Left lung (tissue), 10 donors: Measurements from ENCODE around the gene NCOA1. TPM values are rescaled to one million over a fixed set of nuclear protein-coding genes. Genes with fewer than 3 reads are reported as not detected.

ENCODE experiments used
- ATAC-seq: fragments of 200-7000 bp; cut with Tn5 transposase; one replicate; pipeline ENCODE4 v1.9.1; 2020; ENCODE audit warnings: moderate library complexity
- DNase-seq, 4 donors: peaks; one replicate each; pipeline ENCODE4 v3.0.0-alpha.2; 2013 to 2020
- H3K27ac ChIP-seq, 2 donors: fragments of 200-600 bp; sonication (generic) in 1 of 2; one replicate each; pipeline versions ENCODE4 v1.5.0 to v1.8.0; 2020 to 2021
- H3K27me3 ChIP-seq, 2 donors: fragments of 200-600 bp; sonication (generic) in 1 of 2; one replicate each; pipeline versions ENCODE4 v1.5.0 to v1.8.0; 2020 to 2021
- H3K36me3 ChIP-seq, 2 donors: fragments of 200-600 bp; sonication (generic) in 1 of 2; one replicate each; pipeline versions ENCODE4 v1.5.0 to v1.8.0; 2020 to 2021
- H3K4me1 ChIP-seq, 2 donors: fragments of 200-600 bp; one replicate each; pipeline ENCODE4 v1.8.0; 2021
- H3K4me3 ChIP-seq, 2 donors: fragments of 200-600 bp; sonication (generic) in 1 of 2; one replicate each; pipeline versions ENCODE4 v1.5.0 to v1.8.0; 2020 to 2021; ENCODE audit warnings: mild to moderate bottlenecking in 1 of 2
- H3K9me3 ChIP-seq, 2 donors: fragments of 200-600 bp; sonication (generic) in 1 of 2; one replicate each; pipeline versions ENCODE4 v1.5.0 to v1.8.0; 2020 to 2021
- intact Hi-C, 2 donors: fragments of 100-400 bp; cut with DNase I; formaldehyde crosslinking; loops; one replicate each; pipeline versions ENCODE4 v1.11.2 to v1.14.2; 2022
- polyA plus RNA-seq, 6 donors: library from polyadenylated mRNA; unstranded; fragments of 120-200 nt; gene quantifications; one replicate each; pipeline ENCODE4 v1.2.1, GENCODE V29; 2013; ENCODE audit not compliant: insufficient read length in 6 of 6
- total RNA-seq, 2 donors: library from RNA; stranded (reverse); fragmentation: NEBNext Ultra II Directional; extraction: Animal tissue kit (Norgen Biotek cat#: 25700); gene quantifications; one replicate each; pipeline ENCODE4 v1.2.1, GENCODE V29; 2021
- TF ChIP-seq, protein P1 (sequence below), 2 donors: fragments of 200-600 bp; sonication (generic) in 1 of 2; IDR thresholded peaks; one replicate each; pipeline versions ENCODE4 v1.5.0 to v1.8.0; 2021; ENCODE audit warnings: antibody characterized with exemption in 2 of 2
- donor health status: DM: no; HTN: yes; CAD: no.
- donor health status: DM: no; HTN: no; CAD: no.

Gene NCOA1
- total and polyA plus RNA-seq, 8 donors, result 32.6 to 65.3 (median 59.7) TPM

DNA sequence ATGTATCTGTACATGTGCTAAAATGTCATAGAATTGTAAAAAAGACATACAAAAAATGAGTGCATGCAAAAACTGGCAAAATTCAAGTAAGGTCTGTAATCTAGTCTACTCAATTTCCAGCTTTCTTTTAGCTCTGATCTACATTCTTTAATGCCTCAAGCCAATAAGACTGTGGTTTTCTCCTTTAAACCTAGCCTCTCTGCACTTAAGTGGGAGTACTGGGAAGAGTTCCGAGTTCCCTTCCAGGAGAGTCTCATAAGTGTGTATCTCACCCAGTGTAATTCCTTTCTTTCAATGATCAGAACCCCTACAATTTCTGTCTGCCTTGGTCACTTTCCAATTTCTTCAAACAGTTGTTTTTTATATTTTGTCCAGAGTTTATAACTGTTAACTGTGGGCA lies 152.0 kb downstream of the NCOA1 start:
- no peaks in the 10 kb centered on the region for H3K9me3 ChIP-seq
- DNase-seq (no peak), ATAC-seq (peak; percentile 86)
- no peak overlapping the region for H3K27ac ChIP-seq
- TF ChIP-seq, protein P1, sequence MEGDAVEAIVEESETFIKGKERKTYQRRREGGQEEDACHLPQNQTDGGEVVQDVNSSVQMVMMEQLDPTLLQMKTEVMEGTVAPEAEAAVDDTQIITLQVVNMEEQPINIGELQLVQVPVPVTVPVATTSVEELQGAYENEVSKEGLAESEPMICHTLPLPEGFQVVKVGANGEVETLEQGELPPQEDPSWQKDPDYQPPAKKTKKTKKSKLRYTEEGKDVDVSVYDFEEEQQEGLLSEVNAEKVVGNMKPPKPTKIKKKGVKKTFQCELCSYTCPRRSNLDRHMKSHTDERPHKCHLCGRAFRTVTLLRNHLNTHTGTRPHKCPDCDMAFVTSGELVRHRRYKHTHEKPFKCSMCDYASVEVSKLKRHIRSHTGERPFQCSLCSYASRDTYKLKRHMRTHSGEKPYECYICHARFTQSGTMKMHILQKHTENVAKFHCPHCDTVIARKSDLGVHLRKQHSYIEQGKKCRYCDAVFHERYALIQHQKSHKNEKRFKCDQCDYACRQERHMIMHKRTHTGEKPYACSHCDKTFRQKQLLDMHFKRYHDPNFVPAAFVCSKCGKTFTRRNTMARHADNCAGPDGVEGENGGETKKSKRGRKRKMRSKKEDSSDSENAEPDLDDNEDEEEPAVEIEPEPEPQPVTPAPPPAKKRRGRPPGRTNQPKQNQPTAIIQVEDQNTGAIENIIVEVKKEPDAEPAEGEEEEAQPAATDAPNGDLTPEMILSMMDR (IDR thresholded peaks at IDR 0.05), result no peak
- no peaks in the 10 kb centered on the region for H3K27me3 ChIP-seq
- intact Hi-C loops, result no loop called here
- peaks cover 0 to 6% of the 10 kb centered on the region in 2 donors for H3K4me1 ChIP-seq
- H3K36me3 ChIP-seq, result no peaks in the 10 kb centered on the region
- H3K4me3 ChIP-seq, result no peak overlapping the region

DNA sequence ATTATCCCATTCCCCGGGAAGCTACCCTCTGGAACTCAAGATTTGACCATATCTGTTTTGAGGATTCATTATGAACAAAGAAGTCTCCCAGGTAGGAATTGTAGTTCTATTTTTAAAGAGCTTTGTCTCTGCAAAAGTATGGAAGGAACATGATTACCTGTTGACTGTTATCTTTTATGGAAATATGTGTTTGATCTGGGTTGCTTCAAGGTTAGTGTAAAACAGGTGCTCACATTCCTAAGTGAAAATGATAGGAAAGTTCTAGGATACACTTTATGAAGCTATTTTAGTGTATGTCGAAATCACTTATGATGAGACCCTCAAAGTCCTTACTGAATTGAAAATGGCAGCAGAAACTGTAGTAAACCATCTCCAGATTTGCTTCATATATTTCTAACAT lies 153.0 kb downstream of the NCOA1 start:
- Histone ChIP-seq H3K27me3 (no peaks in the 10 kb centered on the region), H3K4me3 (no peak overlapping the region), H3K4me1 (peaks cover 0 to 6% of the 10 kb centered on the region in 2 donors), H3K27ac (no peak overlapping the region), H3K9me3 (no peaks in the 10 kb centered on the region), H3K36me3 (no peaks in the 10 kb centered on the region)
- DNase-seq, result no peak
- TF ChIP-seq, protein P1 (IDR thresholded peaks at IDR 0.05), result no peak
- ATAC-seq, result no peak
- intact Hi-C loops, result no loop called here

DNA sequence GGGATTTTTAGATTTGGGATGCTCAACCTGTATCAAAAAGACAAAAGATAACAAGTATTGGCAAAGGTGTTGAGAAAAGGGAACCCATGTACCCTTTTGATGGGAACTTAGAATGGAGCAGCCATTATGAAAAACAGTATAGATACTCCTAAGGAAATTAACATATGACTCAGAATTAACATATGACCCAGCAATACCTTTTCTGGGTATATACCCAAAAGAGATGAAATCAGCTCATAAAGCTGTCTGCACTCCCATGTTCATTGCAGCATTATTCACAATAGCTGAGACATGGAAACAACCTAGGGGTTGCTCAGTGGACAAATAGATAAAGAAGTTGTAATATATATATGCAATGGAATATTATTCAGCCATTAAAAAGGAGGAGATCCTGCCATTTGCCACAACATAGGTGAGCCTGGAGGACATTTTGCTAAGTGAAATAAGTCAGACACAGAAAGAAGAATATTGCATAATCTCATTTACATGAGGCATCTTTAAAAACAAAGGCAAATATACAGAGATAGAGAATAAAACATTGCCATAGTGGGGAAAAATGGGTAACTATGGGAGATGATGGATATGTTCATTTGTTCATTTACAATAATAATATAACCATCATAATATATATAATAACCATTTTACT lies 160.1 kb downstream of the NCOA1 start:
- Histone ChIP-seq H3K27me3 (no peaks in the 10 kb centered on the region), H3K9me3 (no peaks in the 10 kb centered on the region), H3K4me3 (no peak overlapping the region), H3K36me3 (no peaks in the 10 kb centered on the region), H3K4me1 (peaks cover 0 to 21% of the 10 kb centered on the region in 2 donors), H3K27ac (no peak overlapping the region)
- DNase-seq (no peak), ATAC-seq (no peak)
- TF ChIP-seq, protein P1 (IDR thresholded peaks at IDR 0.05), result no peak
- intact Hi-C loops, result no loop called here

DNA sequence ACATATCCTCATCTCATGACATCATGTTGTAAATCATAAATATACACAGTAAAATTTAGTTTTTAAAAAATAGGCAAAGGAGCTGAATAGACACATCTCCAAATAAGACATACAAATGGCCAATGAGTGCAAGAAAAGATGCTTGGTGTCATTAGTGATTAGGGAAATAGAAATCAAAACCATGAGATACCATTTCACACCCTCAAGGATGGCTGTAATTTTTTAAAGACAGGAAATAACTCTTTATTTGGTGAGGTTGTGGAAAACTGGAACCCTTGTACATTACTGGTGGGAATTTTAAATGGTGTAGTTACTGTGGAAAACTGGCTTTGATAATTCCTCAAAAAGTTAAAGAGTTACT lies 160.6 kb downstream of the NCOA1 start:
- peaks cover 0 to 21% of the 10 kb centered on the region in 2 donors for H3K4me1 ChIP-seq
- intact Hi-C loops, result no loop called here
- ATAC-seq, result no peak

More for the DNA sequence above, 160.6 kb downstream of the NCOA1 start:
- TF ChIP-seq, protein P1 (IDR thresholded peaks at IDR 0.05), result no peak
- Histone ChIP-seq H3K36me3 (no peaks in the 10 kb centered on the region), H3K27me3 (no peaks in the 10 kb centered on the region), H3K9me3 (no peaks in the 10 kb centered on the region), H3K4me3 (no peak overlapping the region), H3K27ac (no peak overlapping the region)
- DNase-seq, result no peak
